Measurements from ENCODE around the gene UNC5A.

- TF ChIP-seq CTCF (conservative IDR thresholded peaks at IDR 0.05; ENCODE audit: low read depth, low read length) (no peak), EZH2 (IDR thresholded peaks at IDR 0.05; ENCODE audit: low read length, unreplicated experiment) (no peak), EZH2phosphoT487 (IDR thresholded peaks at IDR 0.05; ENCODE audit: borderline replicate concordance, low read length) (no peak)
These were observed 36.8 kb upstream of the UNC5A start for GRCh38 chr5:176773408-176774035.

All from PC-3 (cell line).